ENCODE data around the gene PDE4D.

The PDE4D gene

GRCh38 chr5:59234236-59234635, 659.3 kb downstream of the PDE4D start:
- DNase-seq, result no peak

- no peak for DNase-seq
Measured at GRCh38 chr5:59231221-59231931, 662.1 kb downstream of the PDE4D start.

- DNase-seq, result no peak
Measured at GRCh38 chr5:59222687-59223511, 670.6 kb downstream of the PDE4D start.

GRCh38 chr5:59221769-59222168, 671.8 kb downstream of the PDE4D start:
- no peak for DNase-seq

GRCh38 chr5:59218424-59219045, 675.0 kb downstream of the PDE4D start:
- no peak for DNase-seq

GRCh38 chr5:59216841-59217240, 676.7 kb downstream of the PDE4D start:
- DNase-seq, result no peak

GRCh38 chr5:59212596-59212995, 680.9 kb downstream of the PDE4D start:
- no peak for DNase-seq

GRCh38 chr5:59209758-59210359, 683.7 kb downstream of the PDE4D start:
- no peak for DNase-seq

GRCh38 chr5:59208474-59208873, 685.1 kb downstream of the PDE4D start:
- no peak for DNase-seq

- DNase-seq, result no peak
Measured at GRCh38 chr5:59207401-59207800, 686.1 kb downstream of the PDE4D start.

GRCh38 chr5:59206132-59206581, 687.4 kb downstream of the PDE4D start:
- DNase-seq, result no peak

- DNase-seq, result no peak
Measured at GRCh38 chr5:59204114-59204897, 689.2 kb downstream of the PDE4D start.

GRCh38 chr5:59199868-59200267, 693.7 kb downstream of the PDE4D start:
- DNase-seq, result no peak

- DNase-seq, result no peak
Measured at GRCh38 chr5:59198832-59199231, 694.7 kb downstream of the PDE4D start.

GRCh38 chr5:59198365-59198764, 695.2 kb downstream of the PDE4D start:
- DNase-seq, result no peak

GRCh38 chr5:59197911-59198310, 695.6 kb downstream of the PDE4D start:
- DNase-seq, result no peak

GRCh38 chr5:59193616-59194319, 699.8 kb downstream of the PDE4D start:
- no peak for DNase-seq

- DNase-seq, result no peak
Measured at GRCh38 chr5:59190746-59191145, 702.8 kb downstream of the PDE4D start.

- no peak for DNase-seq
Measured at GRCh38 chr5:59189472-59190244, 703.9 kb downstream of the PDE4D start.

- peak; percentile 70 for DNase-seq
Measured at GRCh38 chr5:59188419-59189225, 704.9 kb downstream of the PDE4D start.

All from COR-L47 (cell line).